ENCODE measurements around the gene FHIT. TPM values are rescaled to one million over a fixed set of nuclear protein-coding genes. Genes with fewer than 3 reads are reported as not detected.
"Not testable (repeated sequence)": the region's sequence is repeated elsewhere in the genome, so short reads cannot be mapped to it uniquely, and the experiment has no call there.

The FHIT gene
- total RNA-seq, 2 experiments from 2014 or later = 86.0 to 90.6 TPM

- H3K4me1 ChIP-seq (ENCODE audit: insufficient read depth, low read length) = no peaks in the 10 kb centered on the region
- ChIA-PET POLR2A (no interaction called here), CTCF (no interaction called here)
- Mint-ChIP-seq H3K27me3 (no peaks in the 10 kb centered on the region), H3K36me3 (ENCODE audit: low read depth) (no peaks in the 10 kb centered on the region), H3K27ac (no peak overlapping the region), H3K4me3 (no peak overlapping the region), H3K9me3 (no peaks in the 10 kb centered on the region), H3K4me1 (ENCODE audit: low read depth) (peaks cover 5% of the 10 kb centered on the region)
- H3K27me3 ChIP-seq (ENCODE audit: control insufficient read depth in 1 of 2, insufficient read depth in 2 of 2, low read length in 2 of 2) = no peaks in the 10 kb centered on the region
- H3K9me3 ChIP-seq (ENCODE audit: control insufficient read depth in 1 of 2, insufficient read depth in 1 of 2, low read length in 2 of 2) = no peaks in the 10 kb centered on the region
- intact Hi-C loops (cut with DNase I, micrococcal nuclease) = no loop called here
- ATAC-seq (ENCODE audit: poor library complexity) (no peak), DNase-seq (no peak)
- TF ChIP-seq CTCF (IDR thresholded peaks at IDR 0.05) = no peak
- no peak overlapping the region for H3K27ac ChIP-seq (ENCODE audit: low read depth in 1 of 2, low read length in 2 of 2)
- H3K36me3 ChIP-seq (ENCODE audit: insufficient read depth, low read length) = no peaks in the 10 kb centered on the region
- H3K4me3 ChIP-seq (ENCODE audit: low read length) = no peak overlapping the region
Measured at GRCh38 chr3:60549863-60550262, 701.4 kb downstream of the FHIT start.

- ChIA-PET CTCF (no interaction called here), POLR2A (no interaction called here)
- Mint-ChIP-seq H3K9me3 (no peaks in the 10 kb centered on the region), H3K27me3 (no peaks in the 10 kb centered on the region), H3K27ac (no peak overlapping the region), H3K4me1 (ENCODE audit: low read depth) (no peaks in the 10 kb centered on the region), H3K4me3 (no peak overlapping the region), H3K36me3 (ENCODE audit: low read depth) (no peaks in the 10 kb centered on the region)
- intact Hi-C loops (cut with DNase I, micrococcal nuclease) = no loop called here
- no peak for DNase-seq
- H3K9me3 ChIP-seq (ENCODE audit: control insufficient read depth in 1 of 2, insufficient read depth in 1 of 2, low read length in 2 of 2) = no peaks in the 10 kb centered on the region
- no peak overlapping the region for H3K27ac ChIP-seq (ENCODE audit: low read depth in 1 of 2, low read length in 2 of 2)
- H3K4me1 ChIP-seq (ENCODE audit: insufficient read depth, low read length) = no peaks in the 10 kb centered on the region
- ATAC-seq (ENCODE audit: poor library complexity) = no peak
- TF ChIP-seq CTCF (IDR thresholded peaks at IDR 0.05) = no peak
- H3K36me3 ChIP-seq (ENCODE audit: insufficient read depth, low read length) = no peaks in the 10 kb centered on the region
- no peaks in the 10 kb centered on the region for H3K27me3 ChIP-seq (ENCODE audit: control insufficient read depth in 1 of 2, insufficient read depth in 2 of 2, low read length in 2 of 2)
- H3K4me3 ChIP-seq (ENCODE audit: low read length) = no peak overlapping the region
Measured at GRCh38 chr3:60542995-60543394, 708.3 kb downstream of the FHIT start.

- H3K9me3 Mint-ChIP-seq; H3K4me3 ChIP-seq (ENCODE audit: low read length); ATAC-seq (ENCODE audit: poor library complexity); H3K4me1 ChIP-seq (ENCODE audit: insufficient read depth, low read length); H3K4me1 Mint-ChIP-seq (ENCODE audit: low read depth); H3K27ac ChIP-seq (ENCODE audit: low read depth in 1 of 2, low read length in 2 of 2); intact Hi-C loops (cut with DNase I, micrococcal nuclease); H3K27me3 Mint-ChIP-seq; CTCF ChIA-PET; POLR2A ChIA-PET; H3K27me3 ChIP-seq (ENCODE audit: control insufficient read depth in 1 of 2, insufficient read depth in 2 of 2, low read length in 2 of 2); H3K36me3 ChIP-seq (ENCODE audit: insufficient read depth, low read length); H3K4me3 Mint-ChIP-seq; H3K36me3 Mint-ChIP-seq (ENCODE audit: low read depth); H3K9me3 ChIP-seq (ENCODE audit: control insufficient read depth in 1 of 2, insufficient read depth in 1 of 2, low read length in 2 of 2); DNase-seq; H3K27ac Mint-ChIP-seq: not testable (repeated sequence)
Measured at GRCh38 chr3:60539394-60539793, 711.9 kb downstream of the FHIT start.

- intact Hi-C loops (cut with DNase I, micrococcal nuclease) = no loop called here
- H3K27ac Mint-ChIP-seq = no peak overlapping the region
- no peak for TF ChIP-seq CTCF (IDR thresholded peaks at IDR 0.05)
- H3K9me3 ChIP-seq (ENCODE audit: control insufficient read depth in 1 of 2, insufficient read depth in 1 of 2, low read length in 2 of 2) = no peaks in the 10 kb centered on the region
- no peak overlapping the region for H3K4me3 Mint-ChIP-seq
- no peaks in the 10 kb centered on the region for H3K27me3 Mint-ChIP-seq
- DNase-seq = no peak
- H3K4me3 ChIP-seq (ENCODE audit: low read length) = no peak overlapping the region
- ATAC-seq (ENCODE audit: poor library complexity) = no peak
- H3K27me3 ChIP-seq (ENCODE audit: control insufficient read depth in 1 of 2, insufficient read depth in 2 of 2, low read length in 2 of 2) = no peaks in the 10 kb centered on the region
- no peak overlapping the region for H3K27ac ChIP-seq (ENCODE audit: low read depth in 1 of 2, low read length in 2 of 2)
- ChIA-PET POLR2A (no interaction called here), CTCF (no interaction called here)
- no peaks in the 10 kb centered on the region for H3K36me3 Mint-ChIP-seq (ENCODE audit: low read depth)
- no peaks in the 10 kb centered on the region for H3K4me1 ChIP-seq (ENCODE audit: insufficient read depth, low read length)
- no peaks in the 10 kb centered on the region for H3K4me1 Mint-ChIP-seq (ENCODE audit: low read depth)
- H3K9me3 Mint-ChIP-seq = no peaks in the 10 kb centered on the region
- no peaks in the 10 kb centered on the region for H3K36me3 ChIP-seq (ENCODE audit: insufficient read depth, low read length)
Measured at GRCh38 chr3:60536420-60536819, 714.8 kb downstream of the FHIT start.

All from CD4-positive, alpha-beta T cell (primary cell).